Gastrocnemius medialis (tissue), 4 donors: Measurements from ENCODE around the gene VSX2. TPM values are rescaled to one million over a fixed set of nuclear protein-coding genes. Genes with fewer than 3 reads are reported as not detected.

Experiments
- ATAC-seq, 2 donors: fragments of 150-250 bp; one replicate each; pipeline ENCODE4 v1.9.1; 2016
- DNase-seq, 2 donors: peaks; one replicate each; pipeline ENCODE4 v3.0.0-alpha.2; 2019
- H3K27ac ChIP-seq, 4 donors: fragments of 200-600 bp; sonication (generic); 1 replicate in 1 of 4; 2 replicates in 3 of 4; pipeline ENCODE4 v1.5.1; 2016 to 2018; ENCODE audit warnings: mild to moderate bottlenecking in 2 of 4, moderate library complexity in 1 of 4
- H3K27me3 ChIP-seq, 3 donors: fragments of 200-600 bp; sonication (generic) in 2 of 3; 1 replicate in 1 of 3; 2 replicates in 2 of 3; pipeline versions ENCODE4 v1.5.1 to v1.6.0; 2016 to 2019; ENCODE audit warnings: mild to moderate bottlenecking in 1 of 3, moderate library complexity in 1 of 3
- H3K36me3 ChIP-seq, 2 donors: fragments of 200-600 bp; sonication (generic) in 1 of 2; one replicate each; pipeline ENCODE4 v1.5.1; 2017 to 2018
- H3K4me1 ChIP-seq, 2 donors: fragments of 200-600 bp; sonication (generic) in 1 of 2; one replicate each; pipeline ENCODE4 v1.5.1; 2016 to 2017; ENCODE audit warnings: mild to moderate bottlenecking in 2 of 2
- H3K4me3 ChIP-seq, 4 donors: fragments of 200-600 bp; sonication (generic) in 3 of 4; 1 replicate in 1 of 4; 2 replicates in 3 of 4; pipeline ENCODE4 v1.5.1; 2016 to 2019; ENCODE audit warnings: mild to moderate bottlenecking in 2 of 4
- H3K9me3 ChIP-seq, 3 donors: fragments of 200-600 bp; sonication (generic) in 2 of 3; 1 replicate in 1 of 3; 2 replicates in 2 of 3; pipeline ENCODE4 v1.5.1; 2016 to 2019
- POLR2A ChIP-seq, 2 donors: fragments of 450-650 bp; IDR thresholded peaks; one replicate each; pipeline ENCODE4 v1.6.1; 2017; ENCODE audit warnings: antibody characterized with exemption in 2 of 2, mild to moderate bottlenecking in 2 of 2, moderate library complexity in 2 of 2
- in situ Hi-C, 4 donors: fragments of 200-750 bp; cut with MboI; loops; one replicate each; pipeline versions ENCODE4 v1.15.0 to v1.8.0; 2017; ENCODE audit warnings: low sequenced_read_pairs in 4 of 4
- intact Hi-C: fragments of 100-400 bp; cut with DNase I; formaldehyde crosslinking; loops from one replicate; pipeline ENCODE4 v1.15.1; 2023; ENCODE audit warnings: low total_unique reads
- total RNA-seq, 4 donors: library from RNA; depleted of rRNA; stranded (reverse); fragments of >200 nt; gene quantifications; one replicate each; pipeline versions ENCODE4 v1.1.0 to v1.2.3, GENCODE V29; 2016
- TF ChIP-seq, protein P1 (sequence below), 5 experiments: fragments of 450-650 bp in 3 of 5; fragments of 200-600 bp in 2 of 5; sonication (generic) in 2 of 5; IDR thresholded peaks in 4 of 5; conservative IDR thresholded peaks in 1 of 5; 1 replicate in 4 of 5; 2 replicates in 1 of 5; pipeline ENCODE4 v1.5.1; 2016 to 2019; ENCODE audit warnings: antibody characterized with exemption in 5 of 5, mild to moderate bottlenecking in 3 of 5, moderate library complexity in 3 of 5

The VSX2 gene
- total RNA-seq, 4 donors from 2014 or later = not detected

DNA sequence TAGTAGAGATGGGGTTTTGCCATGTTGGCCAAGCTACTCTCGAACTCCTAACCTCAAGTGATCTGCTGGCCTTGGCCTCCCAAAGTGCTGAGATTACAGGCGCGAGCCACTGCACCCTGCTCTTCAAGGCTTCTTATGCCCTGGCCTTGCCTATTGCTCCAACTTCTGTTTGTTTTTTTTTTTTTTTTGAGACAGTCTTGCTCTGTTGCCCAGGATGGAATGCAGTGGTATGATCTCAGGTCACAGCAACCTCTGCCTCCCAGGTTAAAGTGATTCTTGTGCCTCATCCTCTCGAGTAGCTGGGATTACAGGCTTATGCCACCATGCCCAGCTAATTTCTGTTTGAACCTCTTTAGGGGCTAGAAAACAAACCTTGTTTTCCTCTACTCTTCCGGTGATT lies 69.4 kb downstream of the VSX2 start:
- ATAC-seq (no peak), DNase-seq (no peak)
- Histone ChIP-seq H3K36me3 (no peaks in the 10 kb centered on the region), H3K27me3 (no peaks in the 10 kb centered on the region), H3K4me1 (no peaks in the 10 kb centered on the region), H3K4me3 (no peak overlapping the region), H3K27ac (no peak overlapping the region), H3K9me3 (no peaks in the 10 kb centered on the region)
- TF ChIP-seq, protein P1, sequence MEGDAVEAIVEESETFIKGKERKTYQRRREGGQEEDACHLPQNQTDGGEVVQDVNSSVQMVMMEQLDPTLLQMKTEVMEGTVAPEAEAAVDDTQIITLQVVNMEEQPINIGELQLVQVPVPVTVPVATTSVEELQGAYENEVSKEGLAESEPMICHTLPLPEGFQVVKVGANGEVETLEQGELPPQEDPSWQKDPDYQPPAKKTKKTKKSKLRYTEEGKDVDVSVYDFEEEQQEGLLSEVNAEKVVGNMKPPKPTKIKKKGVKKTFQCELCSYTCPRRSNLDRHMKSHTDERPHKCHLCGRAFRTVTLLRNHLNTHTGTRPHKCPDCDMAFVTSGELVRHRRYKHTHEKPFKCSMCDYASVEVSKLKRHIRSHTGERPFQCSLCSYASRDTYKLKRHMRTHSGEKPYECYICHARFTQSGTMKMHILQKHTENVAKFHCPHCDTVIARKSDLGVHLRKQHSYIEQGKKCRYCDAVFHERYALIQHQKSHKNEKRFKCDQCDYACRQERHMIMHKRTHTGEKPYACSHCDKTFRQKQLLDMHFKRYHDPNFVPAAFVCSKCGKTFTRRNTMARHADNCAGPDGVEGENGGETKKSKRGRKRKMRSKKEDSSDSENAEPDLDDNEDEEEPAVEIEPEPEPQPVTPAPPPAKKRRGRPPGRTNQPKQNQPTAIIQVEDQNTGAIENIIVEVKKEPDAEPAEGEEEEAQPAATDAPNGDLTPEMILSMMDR (IDR thresholded peaks at IDR 0.05 in 4 of 5, conservative IDR thresholded peaks at IDR 0.05 in 1 of 5) = no peak
- no peak for TF ChIP-seq POLR2A (IDR thresholded peaks at IDR 0.05)
- in situ Hi-C loops (no loop called here), intact Hi-C loops (no loop called here)

GRCh38 chr14:74309125-74310022 lies 70.1 kb downstream of the VSX2 start:
- H3K4me1 ChIP-seq = no peaks in the 10 kb centered on the region
- no peaks in the 10 kb centered on the region for H3K9me3 ChIP-seq
- ATAC-seq = no peak
- no peak for DNase-seq
- in situ Hi-C loops = no loop called here
- intact Hi-C loops = no loop called here
- TF ChIP-seq, protein P1 (IDR thresholded peaks at IDR 0.05 in 4 of 5, conservative IDR thresholded peaks at IDR 0.05 in 1 of 5) = no peak
- no peak for TF ChIP-seq POLR2A (IDR thresholded peaks at IDR 0.05)
- H3K27me3 ChIP-seq = no peaks in the 10 kb centered on the region
- no peaks in the 10 kb centered on the region for H3K36me3 ChIP-seq
- H3K27ac ChIP-seq = no peak overlapping the region
- H3K4me3 ChIP-seq = no peak overlapping the region

GRCh38 chr14:74312161-74312560 lies 72.9 kb downstream of the VSX2 start:
- no peaks in the 10 kb centered on the region for H3K9me3 ChIP-seq
- no peaks in the 10 kb centered on the region for H3K4me1 ChIP-seq
- DNase-seq (no peak), ATAC-seq (no peak)
- H3K36me3 ChIP-seq = no peaks in the 10 kb centered on the region
- H3K27me3 ChIP-seq = no peaks in the 10 kb centered on the region
- no peak overlapping the region for H3K27ac ChIP-seq
- TF ChIP-seq, protein P1 (IDR thresholded peaks at IDR 0.05 in 4 of 5, conservative IDR thresholded peaks at IDR 0.05 in 1 of 5) = no peak
- no peak for TF ChIP-seq POLR2A (IDR thresholded peaks at IDR 0.05)
- in situ Hi-C loops = no loop called here
- no peak overlapping the region for H3K4me3 ChIP-seq
- intact Hi-C loops = no loop called here

Other genes with a start within 250 kb of the VSX2 start
- gene ENTPD5, start 220.2 kb upstream of the VSX2 start, total RNA-seq = 10 to 100 TPM in 1 of 4 donors, 1 to 10 TPM in 3; 5.4 to 10.2 (median 7.3) TPM
- 1 to 10 TPM in 3 of 4 donors, under 1 TPM in 1; 0.95 to 8.7 (median 1.9) TPM for gene BBOF1, start 220.1 kb upstream of the VSX2 start, total RNA-seq
- gene ALDH6A1, start 155.0 kb upstream of the VSX2 start, total RNA-seq = 10 to 100 TPM in 3 of 4 donors, 1 to 10 TPM in 1; 5.9 to 26.3 (median 20.3) TPM
- 1 to 10 TPM; 3.4 to 5.6 (median 4.3) TPM for gene LIN52, start 154.5 kb upstream of the VSX2 start, total RNA-seq
- gene ABCD4, start 63.5 kb downstream of the VSX2 start, total RNA-seq = 10 to 100 TPM in 3 of 4 donors, 1 to 10 TPM in 1; 9.1 to 20.0 (median 11.5) TPM
- not detected for gene VRTN, start 109.0 kb downstream of the VSX2 start, total RNA-seq
- not detected for gene SYNDIG1L, start 186.8 kb downstream of the VSX2 start, total RNA-seq